ENCODE data around the gene LPAR1. TPM values are rescaled to one million over a fixed set of nuclear protein-coding genes. Genes with fewer than 3 reads are reported as not detected.

LPAR1 gene
- total and polyA plus RNA-seq, 11 donors: 3.7 to 19.3 (median 6.9) TPM

GRCh38 chr9:110971234-110971633 lies 67.0 kb downstream of the LPAR1 start:
- no peaks in the 10 kb centered on the region for H3K27me3 ChIP-seq
- DNase-seq (no peak), ATAC-seq (no peak)
- peaks cover 0 to 10% (median 0%) of the 10 kb centered on the region in 12 donors for H3K4me1 ChIP-seq
- no peaks in the 10 kb centered on the region for H3K9me3 ChIP-seq
- WGBS, 4 donors: 81 to 88% (median 84%) methylated on average over 2 of the region's 2 CpGs
- TF ChIP-seq POLR2A (IDR thresholded peaks at IDR 0.05) (no peak), CTCF (IDR thresholded peaks at IDR 0.05) (no peak)
- intact Hi-C loops (cut with DNase I): no loop called here
- no peak overlapping the region for H3K27ac ChIP-seq
- peaks cover 0 to 10% (median 0%) of the 10 kb centered on the region in 9 donors for H3K36me3 ChIP-seq
- no peak overlapping the region for H3K4me3 ChIP-seq

- intact Hi-C loops (cut with DNase I): no loop called here
- TF ChIP-seq POLR2A (IDR thresholded peaks at IDR 0.05): no peak
- DNase-seq (no peak), ATAC-seq (no peak)
- no peak overlapping the region for H3K4me3 ChIP-seq
- no peaks in the 10 kb centered on the region for H3K27me3 ChIP-seq
- peaks cover 0 to 17% (median 0%) of the 10 kb centered on the region in 9 donors for H3K36me3 ChIP-seq
- H3K9me3 ChIP-seq: peaks cover 0 to 6% (median 0%) of the 10 kb centered on the region in 12 donors
- WGBS, 4 donors: 84 to 92% (median 88%) methylated on average over 4 of the region's 4 CpGs
- H3K4me1 ChIP-seq: no peaks in the 10 kb centered on the region
- H3K27ac ChIP-seq: no peak overlapping the region
Measured at GRCh38 chr9:110969971-110970386, 68.3 kb downstream of the LPAR1 start.

- ATAC-seq (no peak), DNase-seq (no peak)
- Histone ChIP-seq H3K27ac (no peak overlapping the region), H3K9me3 (peaks cover 0 to 6% (median 0%) of the 10 kb centered on the region in 12 donors), H3K27me3 (no peaks in the 10 kb centered on the region), H3K36me3 (peaks cover 0 to 17% (median 0%) of the 10 kb centered on the region in 9 donors), H3K4me1 (no peaks in the 10 kb centered on the region), H3K4me3 (no peak overlapping the region)
- WGBS, 4 donors: 76 to 83% (median 80%) methylated on average over 4 of the region's 4 CpGs
- TF ChIP-seq POLR2A (IDR thresholded peaks at IDR 0.05) (no peak), CTCF (IDR thresholded peaks at IDR 0.05) (no peak)
- intact Hi-C loops (cut with DNase I): no loop called here
Measured at GRCh38 chr9:110968096-110968495, 70.2 kb downstream of the LPAR1 start.

- Histone ChIP-seq H3K27me3 (no peaks in the 10 kb centered on the region), H3K36me3 (peaks cover 0 to 17% (median 0%) of the 10 kb centered on the region in 9 donors), H3K4me3 (no peak overlapping the region), H3K4me1 (no peaks in the 10 kb centered on the region), H3K27ac (no peak overlapping the region), H3K9me3 (peaks cover 0 to 6% (median 0%) of the 10 kb centered on the region in 12 donors)
- TF ChIP-seq POLR2A (IDR thresholded peaks at IDR 0.05) (no peak), CTCF (IDR thresholded peaks at IDR 0.05) (no peak)
- DNase-seq (no peak), ATAC-seq (no peak)
- intact Hi-C loops (cut with DNase I): no loop called here
- WGBS, 4 donors: 79 to 87% (median 81%) methylated on average over 2 of the region's 2 CpGs
Measured at GRCh38 chr9:110967196-110967595, 71.1 kb downstream of the LPAR1 start.

- DNase-seq (no peak), ATAC-seq (no peak)
- H3K27me3 ChIP-seq: peaks cover 0 to 10% (median 0%) of the 10 kb centered on the region in 9 donors
- intact Hi-C loops (cut with DNase I): no loop called here
- no peak for TF ChIP-seq POLR2A (IDR thresholded peaks at IDR 0.05)
- H3K9me3 ChIP-seq: peaks cover 0 to 28% (median 7%) of the 10 kb centered on the region in 12 donors
- H3K4me3 ChIP-seq: no peak overlapping the region
- no peak overlapping the region for H3K27ac ChIP-seq
- 82 to 92% (median 84%) methylated on average over 2 of the region's 2 CpGs for WGBS, 4 donors
- no peaks in the 10 kb centered on the region for H3K4me1 ChIP-seq
- H3K36me3 ChIP-seq: peaks cover 0 to 6% (median 0%) of the 10 kb centered on the region in 9 donors
Measured at GRCh38 chr9:110960288-110960687, 78.0 kb downstream of the LPAR1 start.

All from heart left ventricle (tissue), 16 donors.